Fibroblast of skin of left quadriceps (primary cell): Measurements from ENCODE around the gene TPPP2.
"Not testable (repeated sequence)": the region's sequence is repeated elsewhere in the genome, so short reads cannot be mapped to it uniquely, and the experiment has no call there.

Source experiments
- DNase-seq, 2 experiments: peaks; one replicate each; pipeline ENCODE4 v3.0.0-alpha.2; 2013; ENCODE audit warnings: low read depth in 2 of 2

The TPPP2 gene

GRCh38 chr14:21038441-21039422, 8.7 kb downstream of the TPPP2 start:
- DNase-seq, result no peak

- peak in 1 of 2 experiments; percentile 43 for DNase-seq
Measured at GRCh38 chr14:21039585-21040369, 9.8 kb downstream of the TPPP2 start.

GRCh38 chr14:21040370-21040925, 10.4 kb downstream of the TPPP2 start:
- no peak for DNase-seq

- DNase-seq, result not testable (repeated sequence)
Measured at GRCh38 chr14:21040941-21041340, 10.9 kb downstream of the TPPP2 start.

- no peak for DNase-seq
Measured at GRCh38 chr14:21041676-21042433, 11.8 kb downstream of the TPPP2 start, which contains the start of gene RNASE7. Gene RNASE7, plus strand, starts transcription at chr14:21042362. Its CDS starts 631 bp downstream, at chr14:21042993.

GRCh38 chr14:21042918-21043317, 12.9 kb downstream of the TPPP2 start:
- DNase-seq, result no peak

- no peak for DNase-seq
Measured at GRCh38 chr14:21043387-21043973, 13.5 kb downstream of the TPPP2 start.

- DNase-seq, result no peak
Measured at GRCh38 chr14:21043974-21044618, 14.1 kb downstream of the TPPP2 start.

- no peak for DNase-seq
Measured at GRCh38 chr14:21047378-21047781, 17.4 kb downstream of the TPPP2 start.

- DNase-seq, result no peak
Measured at GRCh38 chr14:21048638-21049037, 18.6 kb downstream of the TPPP2 start.

GRCh38 chr14:21049271-21049673, 19.3 kb downstream of the TPPP2 start:
- DNase-seq, result no peak

- DNase-seq, result no peak
Measured at GRCh38 chr14:21050597-21050996, 20.6 kb downstream of the TPPP2 start.

GRCh38 chr14:21053184-21054122, 23.4 kb downstream of the TPPP2 start:
- DNase-seq, result no peak

GRCh38 chr14:21054123-21054767, 24.2 kb downstream of the TPPP2 start:
- DNase-seq, result no peak

GRCh38 chr14:21054768-21055145, 24.7 kb downstream of the TPPP2 start:
- no peak for DNase-seq

- no peak for DNase-seq
Measured at GRCh38 chr14:21055432-21056117, 25.6 kb downstream of the TPPP2 start.

- DNase-seq, result no peak
Measured at GRCh38 chr14:21056520-21057163, 26.6 kb downstream of the TPPP2 start.
